T47D (cell line): ENCODE data around the gene GSTM4.
"Not testable (repeated sequence)": the region's sequence is repeated elsewhere in the genome, so short reads cannot be mapped to it uniquely, and the experiment has no call there.

Experiments used
- DNase-seq, 2 experiments: peaks; one replicate each; pipeline versions ENCODE4 v3.0.0 to v3.0.0-alpha.2; 2011 to 2012; ENCODE audit warnings: low read depth in 1 of 2, low spot score in 1 of 2
- JUND ChIP-seq: IDR thresholded peaks from 2 replicates; pipeline ENCODE4 v1.6.1; 2012; ENCODE audit warnings: low read depth
- in situ Hi-C: cut with HindIII; loops from 2 replicates; pipeline ENCODE4 v1.10.0; 2016; ENCODE audit warnings: low sequenced_read_pairs, low pct_unique_long_range_greater_than_20kb

GSTM4 gene

DNA sequence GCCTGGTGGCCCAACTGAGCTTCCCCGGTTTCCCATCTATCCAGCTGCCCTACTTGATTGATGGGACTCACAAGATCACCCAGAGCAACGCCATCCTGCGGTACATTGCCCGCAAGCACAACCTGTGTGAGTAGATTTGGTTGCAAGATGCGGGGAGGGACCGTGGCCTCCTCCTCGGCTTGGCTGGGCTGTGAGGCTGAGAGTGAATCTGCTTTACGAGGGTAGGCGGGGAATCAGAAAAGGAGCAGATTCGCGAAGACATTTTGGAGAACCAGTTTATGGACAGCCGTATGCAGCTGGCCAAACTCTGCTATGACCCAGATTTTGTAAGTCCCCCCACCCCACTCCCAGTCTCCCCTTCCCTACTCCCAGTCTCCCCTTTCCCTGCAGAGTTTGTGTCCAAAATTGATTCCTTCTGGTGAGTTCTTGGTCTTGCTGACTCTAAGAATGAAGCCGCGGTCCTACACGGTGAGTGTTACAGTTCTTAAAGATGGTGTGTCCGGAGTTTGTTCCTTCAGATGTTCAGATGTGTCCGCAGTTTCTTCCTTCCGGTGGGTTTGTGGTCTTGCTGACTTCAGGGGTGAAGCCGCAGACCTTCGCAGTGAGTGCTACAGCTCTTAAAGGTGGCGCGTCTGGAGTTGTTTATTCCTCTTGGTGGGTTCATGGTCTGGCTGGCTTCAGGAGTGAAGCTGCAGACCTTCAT is 13.5 kb downstream of the GSTM4 start:
- TF ChIP-seq JUND: no peak

DNA sequence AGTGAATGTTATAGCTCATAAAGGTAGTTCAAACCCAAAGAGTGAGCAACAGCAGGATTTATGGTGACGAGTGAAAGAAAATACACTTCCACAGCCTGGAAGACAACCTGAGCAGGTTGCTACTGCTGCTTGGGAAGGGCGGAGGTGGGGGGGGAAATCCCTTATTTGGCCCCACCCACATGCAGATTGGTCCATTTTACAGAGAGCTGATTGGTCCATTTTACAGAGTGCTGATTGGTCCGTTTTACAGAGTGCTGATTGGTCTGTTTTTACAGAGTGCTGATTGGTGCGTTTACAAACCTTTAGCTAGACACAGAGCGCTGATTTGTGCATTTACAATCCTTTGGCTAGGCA is 14.0 kb downstream of the GSTM4 start:
- DNase-seq, in situ Hi-C loops: not testable (repeated sequence)

More for the DNA sequence above, 13.5 kb downstream of the GSTM4 start:
- in situ Hi-C loops: no loop called here
- no peak for DNase-seq

DNA sequence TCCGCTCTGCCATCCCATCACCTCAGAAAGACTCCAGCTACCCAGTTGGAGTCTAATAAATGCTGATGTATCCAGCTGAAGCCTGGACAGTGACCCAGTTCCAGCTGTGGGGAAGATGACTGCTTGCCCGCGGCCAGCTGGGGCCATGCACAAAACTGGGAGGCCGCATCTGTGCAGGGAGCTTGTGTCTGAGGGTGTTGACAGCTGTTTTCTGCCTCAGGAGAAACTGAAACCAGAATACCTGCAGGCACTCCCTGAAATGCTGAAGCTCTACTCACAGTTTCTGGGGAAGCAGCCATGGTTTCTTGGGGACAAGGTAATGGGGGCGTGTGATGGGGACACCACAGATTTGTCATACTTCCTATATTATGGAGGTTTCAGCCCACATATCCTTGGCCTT is 15.2 kb downstream of the GSTM4 start:
- in situ Hi-C loops: no loop called here
- DNase-seq: no peak
- TF ChIP-seq JUND: no peak

DNA sequence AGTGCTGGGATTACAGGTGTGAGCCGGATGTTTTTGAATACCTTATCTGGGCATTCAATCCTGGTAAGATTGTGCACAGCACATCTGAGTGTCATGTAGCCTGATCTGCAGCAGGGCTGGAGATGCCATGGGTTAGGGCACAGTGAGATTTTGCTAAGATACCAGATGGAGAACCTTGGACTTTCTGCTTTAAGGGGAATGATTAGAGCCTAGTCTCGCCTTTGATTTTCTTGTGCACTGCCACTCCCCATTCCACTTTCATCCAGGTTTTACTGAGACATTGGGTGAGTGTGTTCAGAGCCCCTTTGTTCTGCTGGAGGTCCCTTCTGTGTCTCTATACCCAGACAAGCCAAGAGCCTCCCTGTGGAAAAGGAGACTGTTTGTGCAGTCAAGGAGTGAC is 18.0 kb downstream of the GSTM4 start:
- in situ Hi-C loops, DNase-seq: not testable (repeated sequence)

DNA sequence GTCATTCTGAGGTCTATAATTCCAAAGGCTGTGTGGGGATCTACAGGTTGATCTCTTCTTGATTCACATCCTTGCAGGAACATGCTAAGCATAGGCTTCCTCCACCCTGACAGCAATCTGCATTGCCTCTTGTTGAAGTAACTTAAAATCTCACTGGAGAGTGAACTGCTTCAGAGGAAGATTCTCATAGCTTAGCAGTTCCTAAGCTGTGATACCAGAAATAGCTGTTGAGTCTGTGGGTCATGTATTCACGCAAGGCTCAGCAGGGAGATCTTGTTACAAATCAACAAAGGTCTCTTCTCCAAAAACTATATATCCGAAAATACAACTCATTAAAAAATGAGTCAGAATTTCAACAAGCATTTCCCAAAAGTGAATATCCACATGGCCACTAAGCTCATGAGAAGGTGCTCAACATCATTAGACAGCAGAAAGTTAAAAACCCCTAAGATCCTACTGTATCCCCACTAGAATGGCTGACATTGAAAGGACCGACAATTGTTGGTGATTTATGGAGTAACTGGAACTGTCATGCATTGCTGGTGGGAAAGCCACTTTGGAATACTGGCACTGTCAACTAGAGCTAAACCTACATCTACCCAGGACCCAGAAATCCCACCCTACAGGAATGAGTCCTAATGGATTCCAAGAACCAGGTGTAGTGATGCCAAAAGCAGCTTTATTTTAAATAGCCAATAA is 20.9 kb downstream of the GSTM4 start:
- DNase-seq, in situ Hi-C loops: not testable (repeated sequence)

DNA sequence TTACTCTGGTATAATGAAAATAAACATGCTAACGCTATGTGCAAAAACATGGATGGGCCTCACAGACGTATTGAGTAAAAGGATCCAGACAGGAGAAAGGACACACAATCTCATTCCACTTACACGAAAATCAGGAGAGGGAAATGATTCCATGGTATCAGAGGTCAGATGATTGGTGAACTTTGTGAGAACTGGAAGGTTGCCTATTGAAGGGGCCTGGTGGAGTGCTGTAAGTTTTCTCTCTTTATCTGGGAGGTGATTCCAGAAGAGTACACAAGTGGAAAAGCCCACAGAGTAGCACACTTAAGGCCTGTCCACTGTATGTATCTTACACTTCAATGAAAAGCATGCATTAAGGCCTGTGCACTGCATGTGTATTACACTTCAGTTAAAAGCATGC is 21.6 kb downstream of the GSTM4 start:
- in situ Hi-C loops: no loop called here
- no peak for DNase-seq
- TF ChIP-seq JUND: no peak

DNA sequence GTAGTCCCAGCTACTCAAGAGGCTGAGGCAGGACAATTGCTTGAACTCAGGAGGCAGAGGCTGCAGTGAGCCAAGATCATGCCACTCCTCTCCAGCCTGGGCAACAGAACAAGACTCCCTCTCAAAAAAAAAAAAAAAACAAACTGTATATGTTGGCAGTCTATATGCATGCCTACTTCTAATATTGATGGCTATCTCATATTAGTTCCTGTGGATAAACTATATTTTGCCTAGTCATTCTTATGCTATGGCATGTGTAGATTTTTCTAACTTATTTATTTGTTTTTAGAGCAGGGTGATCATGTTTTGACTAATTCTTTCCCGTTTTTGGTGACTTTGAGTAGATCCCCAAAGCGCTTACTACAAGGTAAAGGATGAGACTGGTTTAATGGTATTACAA is 22.7 kb downstream of the GSTM4 start:
- DNase-seq, in situ Hi-C loops: not testable (repeated sequence)

DNA sequence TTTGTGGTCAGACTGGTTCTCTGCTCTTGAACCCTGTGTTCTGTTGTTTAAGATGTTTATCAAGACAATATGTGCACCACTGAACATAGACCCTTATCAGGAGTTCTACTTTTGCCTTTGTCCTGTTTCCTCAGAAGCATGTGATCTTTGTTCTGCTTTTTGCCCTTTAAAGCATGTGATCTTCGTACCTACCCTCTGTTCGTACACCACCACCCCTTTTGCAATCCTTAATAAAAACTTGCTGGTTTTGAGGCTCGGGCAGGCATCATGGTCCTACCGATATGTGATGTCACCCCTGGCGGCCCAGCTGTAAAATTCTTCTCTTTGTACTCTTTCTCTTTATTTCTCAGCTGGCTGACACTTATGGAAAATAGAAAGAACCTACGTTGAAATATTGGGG is 28.9 kb downstream of the GSTM4 start:
- DNase-seq, in situ Hi-C loops: not testable (repeated sequence)

DNA sequence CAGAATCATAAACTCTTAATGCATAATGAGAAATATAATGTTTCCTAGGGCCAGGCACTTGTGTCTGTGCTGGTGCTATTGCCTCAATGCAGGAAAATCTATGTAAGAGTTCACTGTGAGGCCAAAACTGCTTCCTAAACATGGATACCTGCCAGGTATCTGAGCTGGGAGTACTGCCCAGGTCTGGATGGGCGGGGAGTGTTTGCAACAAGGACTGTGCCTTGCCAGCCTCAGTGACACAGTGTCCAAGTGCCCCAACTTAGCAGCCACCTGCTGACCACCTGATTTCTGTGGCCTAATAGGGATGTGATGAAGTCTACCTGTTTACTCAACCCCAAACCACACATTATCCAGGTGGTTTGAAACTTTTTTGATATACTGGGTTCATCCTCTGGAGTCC is 29.5 kb downstream of the GSTM4 start:
- DNase-seq, in situ Hi-C loops: not testable (repeated sequence)

DNA sequence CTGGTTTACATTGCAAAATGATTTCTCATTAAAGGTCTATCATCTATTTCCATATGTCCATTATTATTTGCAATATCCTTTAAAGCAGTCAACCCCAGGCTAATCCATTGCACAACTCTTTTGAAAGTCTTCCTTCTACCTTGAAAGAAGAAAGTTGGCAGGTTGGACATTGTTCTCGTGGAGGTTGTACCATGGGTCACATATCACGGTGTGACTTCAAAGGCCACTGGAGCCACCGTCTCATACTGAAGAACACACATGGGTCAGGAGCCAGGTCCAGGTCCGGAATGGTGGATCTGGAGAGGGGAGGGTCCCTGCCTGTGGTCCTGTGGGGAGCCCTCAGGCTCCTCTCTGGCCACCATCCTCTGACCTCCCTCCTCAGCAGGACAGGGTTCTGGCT is 30.0 kb downstream of the GSTM4 start:
- in situ Hi-C loops, DNase-seq: not testable (repeated sequence)

DNA sequence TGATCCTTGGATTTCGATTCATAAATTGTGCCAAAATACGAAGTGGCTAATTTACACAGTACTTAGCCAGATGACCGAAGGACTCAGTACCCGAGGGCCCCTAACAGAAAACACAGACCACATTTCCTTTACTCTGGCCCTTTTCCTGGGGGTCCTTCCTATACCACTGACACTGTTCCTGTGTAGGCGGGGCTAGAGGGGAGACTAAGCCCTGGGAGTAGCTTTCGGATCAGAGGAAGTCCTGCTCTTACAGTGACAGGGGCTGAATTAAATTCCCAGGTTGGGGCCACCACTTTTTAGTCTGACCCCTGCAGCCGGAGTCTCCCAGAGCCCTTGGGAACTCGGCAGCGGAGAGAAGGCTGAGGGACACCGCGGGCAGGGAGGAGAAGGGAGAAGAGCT is 31.2 kb downstream of the GSTM4 start:
- DNase-seq, in situ Hi-C loops: not testable (repeated sequence)

DNA sequence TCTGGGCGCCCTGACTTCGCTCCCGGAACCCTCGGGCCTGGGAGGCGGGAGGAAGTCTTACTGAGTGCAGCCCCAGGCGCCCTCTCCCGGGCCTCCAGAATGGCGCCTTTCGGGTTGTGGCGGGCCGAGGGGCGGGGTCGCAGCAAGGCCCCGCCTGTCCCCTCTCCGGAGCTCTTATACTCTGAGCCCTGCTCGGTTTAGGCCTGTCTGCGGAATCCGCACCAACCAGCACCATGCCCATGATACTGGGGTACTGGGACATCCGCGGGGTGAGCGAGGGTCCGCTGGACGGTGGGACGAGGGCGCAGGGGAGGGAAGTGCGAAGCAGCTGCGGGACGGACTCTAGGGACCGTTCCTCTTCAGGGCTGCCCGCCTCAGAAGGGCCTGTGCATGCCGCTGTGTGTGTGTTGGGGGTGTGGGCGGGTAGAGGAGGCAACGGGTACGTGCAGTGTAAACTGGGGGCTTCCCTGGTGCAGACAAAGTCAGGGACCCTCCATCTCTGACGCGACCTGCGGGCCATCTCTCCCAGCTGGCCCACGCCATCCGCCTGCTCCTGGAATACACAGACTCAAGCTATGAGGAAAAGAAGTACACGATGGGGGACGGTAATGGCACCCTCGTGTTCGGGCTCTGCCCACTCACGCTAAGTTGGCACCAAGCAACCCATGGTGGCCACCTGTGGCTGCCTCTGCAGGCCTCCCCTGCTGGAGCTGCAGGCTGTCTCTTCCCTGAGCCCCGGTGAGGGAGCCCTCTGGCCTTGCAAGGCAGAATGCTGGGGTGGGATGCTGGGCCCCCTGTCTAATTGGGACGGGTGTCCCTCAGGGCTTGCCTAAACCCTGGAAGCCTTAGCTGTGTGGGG is 32.0 kb downstream of the GSTM4 start, which contains the start of gene GSTM1:
GSTM1 (plus strand) TSS at position 177 of the 859 bp plus-strand sequence; CDS start at position 234, 57 bp downstream.
- in situ Hi-C loops: no loop called here
- DNase-seq: no peak
- no peak for TF ChIP-seq JUND

DNA sequence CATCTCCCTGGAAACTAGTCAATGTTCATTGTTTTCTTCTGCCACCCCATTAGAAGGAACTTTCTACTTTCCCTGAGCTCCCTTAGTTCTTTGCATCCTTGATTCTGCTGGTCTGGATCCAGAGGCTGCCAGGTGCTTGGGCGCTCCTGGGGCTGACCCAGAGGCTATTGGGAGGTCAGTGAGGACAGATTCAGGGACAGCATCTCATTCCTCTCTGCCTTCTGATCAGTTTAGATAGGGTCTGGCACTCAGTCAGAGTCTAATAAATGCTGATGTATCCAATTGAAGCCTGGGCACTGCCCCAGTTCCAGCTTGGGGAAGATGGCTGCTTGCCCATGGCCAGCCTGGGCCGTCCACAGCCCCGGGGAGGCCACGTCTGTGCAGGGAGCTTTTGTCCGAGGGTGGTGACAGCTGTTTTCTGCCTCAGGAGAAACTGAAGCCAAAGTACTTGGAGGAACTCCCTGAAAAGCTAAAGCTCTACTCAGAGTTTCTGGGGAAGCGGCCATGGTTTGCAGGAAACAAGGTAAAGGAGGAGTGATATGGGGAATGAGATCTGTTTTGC is 34.0 kb downstream of the GSTM4 start:
- no peak for DNase-seq
- no peak for TF ChIP-seq JUND
- in situ Hi-C loops: no loop called here
